Stimulated activated CD8-positive, alpha-beta memory T cell treated with anti-CD3 and anti-CD28 coated beads, Interleukin-4, amount 100 ng/mL, for 24 hours (primary cell): Measurements from ENCODE around the gene ANTXRL.
"Not testable (repeated sequence)": the region's sequence is repeated elsewhere in the genome, so short reads cannot be mapped to it uniquely, and the experiment has no call there.

Source experiments
- DNase-seq: peaks from one replicate; pipeline ENCODE4 v3.0.0-alpha.2; 2020; ENCODE audit warnings: low read depth

Gene ANTXRL

DNA sequence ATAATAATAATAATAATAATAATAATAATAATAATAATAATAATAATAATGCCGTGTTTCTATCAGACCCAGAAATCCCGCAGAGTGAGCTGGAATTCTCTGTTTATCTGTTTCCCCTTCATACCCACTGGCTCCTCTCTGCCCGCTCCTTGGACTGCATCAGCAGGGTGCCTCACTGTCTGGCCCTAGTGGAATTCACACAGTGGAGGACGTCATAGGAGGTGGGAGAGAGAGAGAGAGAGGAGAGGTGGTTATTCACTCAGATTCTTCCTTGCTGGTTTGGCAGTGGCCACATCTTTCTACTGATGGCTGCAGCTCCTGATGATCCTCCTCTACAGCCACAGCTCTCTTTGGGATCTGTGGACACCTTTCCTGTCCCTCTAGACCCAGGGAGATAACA lies 78.7 kb downstream of the ANTXRL start:
- not testable (repeated sequence) for DNase-seq

DNA sequence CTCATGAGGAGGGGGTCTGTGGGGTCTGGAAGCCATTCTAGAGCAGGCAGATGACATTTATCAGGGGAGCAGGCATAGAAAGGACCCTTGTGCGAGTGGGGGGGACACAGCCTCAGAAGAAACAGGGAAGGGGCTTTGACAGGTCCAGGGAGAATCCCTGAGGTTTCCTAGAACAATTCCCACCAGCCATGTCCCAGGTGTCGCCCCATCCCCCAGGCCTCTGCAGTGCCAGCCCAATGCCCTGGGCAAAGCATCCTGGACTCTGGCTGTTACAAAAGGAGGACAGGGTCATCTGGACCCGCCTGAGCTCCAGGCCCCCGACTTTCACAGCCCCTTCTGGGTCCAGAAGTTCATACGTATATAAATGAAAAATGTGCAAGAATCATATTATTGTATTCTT lies 80.4 kb downstream of the ANTXRL start:
- not testable (repeated sequence) for DNase-seq

DNA sequence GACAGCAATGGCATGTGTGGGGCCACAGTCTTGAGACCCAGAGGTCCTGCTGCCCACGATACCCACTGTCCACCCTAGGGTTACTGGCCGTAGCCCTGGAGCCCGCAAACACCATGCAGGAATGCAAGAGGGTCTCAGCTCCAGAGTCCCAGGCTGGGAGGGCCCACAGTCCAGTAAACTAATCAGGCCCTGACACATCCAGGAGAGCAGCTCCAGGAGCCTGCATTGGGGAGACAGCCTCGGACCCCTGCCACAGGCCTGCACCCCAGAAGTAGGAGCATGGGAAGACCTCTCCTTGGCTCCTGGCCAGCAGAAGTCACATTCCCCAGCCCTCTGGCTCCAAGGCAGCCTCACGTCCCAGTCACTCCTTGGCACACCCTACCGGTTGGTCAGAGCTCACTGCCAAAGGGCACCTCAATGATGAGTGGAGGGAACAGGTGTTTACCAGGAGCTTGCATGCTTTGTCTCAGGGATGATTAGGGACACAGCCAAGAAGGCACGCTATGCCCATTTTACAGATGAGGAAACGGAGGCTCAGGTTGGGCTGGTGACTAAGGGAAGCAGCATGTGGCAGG lies 81.0 kb downstream of the ANTXRL start:
- not testable (repeated sequence) for DNase-seq

DNA sequence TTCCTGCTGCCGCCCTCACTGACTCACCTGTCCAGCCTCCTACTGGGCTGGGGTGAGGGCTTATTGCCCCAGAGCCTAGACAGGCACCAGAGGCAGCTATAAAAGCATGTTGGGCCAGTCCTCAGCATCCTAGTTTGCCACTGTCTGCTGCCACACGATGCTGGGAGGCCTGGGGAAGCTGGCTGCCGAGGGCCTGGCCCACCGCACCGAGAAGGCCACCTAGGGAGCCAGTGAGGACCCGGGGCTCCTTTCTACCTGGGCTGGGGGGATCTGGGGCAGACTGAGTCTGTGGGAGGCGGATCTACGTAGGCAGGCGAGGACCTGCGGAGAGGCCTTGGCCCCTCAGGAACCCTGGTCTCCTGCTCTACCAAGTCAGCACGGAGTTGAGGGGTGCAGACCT lies 82.2 kb downstream of the ANTXRL start:
- DNase-seq, result not testable (repeated sequence)

DNA sequence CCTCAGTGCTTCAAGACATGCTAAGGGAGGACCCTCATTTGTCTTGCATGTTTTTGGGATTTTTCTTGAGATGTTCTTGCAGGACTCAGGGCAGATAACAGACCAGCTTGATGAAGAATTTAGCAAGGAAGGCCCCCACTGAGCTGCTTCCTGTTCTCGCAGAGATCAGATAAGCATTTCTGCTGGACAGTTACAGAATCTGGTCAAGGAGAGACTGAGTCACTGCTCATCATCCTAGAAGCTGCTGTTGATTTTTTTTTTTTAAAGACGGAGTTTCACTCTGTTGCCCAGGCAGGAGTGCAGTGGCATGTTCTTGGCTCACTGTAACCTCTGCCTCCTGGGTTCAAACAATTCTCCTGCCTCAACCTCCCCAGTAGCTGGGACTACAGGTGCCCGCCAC lies 87.6 kb downstream of the ANTXRL start:
- DNase-seq, result not testable (repeated sequence)

DNA sequence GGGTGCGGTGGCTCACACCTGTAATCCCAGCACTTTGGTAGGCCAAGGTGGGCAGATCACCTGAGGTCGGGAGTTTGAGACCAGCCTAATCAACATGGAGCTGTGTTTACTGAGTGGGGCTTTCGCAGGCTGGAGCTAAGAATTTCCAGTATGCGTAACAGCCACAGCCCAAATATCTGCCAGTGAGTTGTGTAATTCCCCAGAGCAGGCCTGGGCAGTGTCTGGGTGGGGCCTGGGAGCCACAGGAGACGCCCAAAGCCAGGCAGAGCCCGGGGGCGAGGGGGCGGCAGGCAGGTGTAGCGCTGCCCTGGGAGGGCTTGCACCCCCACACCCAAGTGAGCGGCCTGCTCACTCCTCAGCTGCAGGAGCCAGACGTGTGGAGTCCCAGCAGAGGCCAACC lies 88.6 kb downstream of the ANTXRL start, which contains the start of gene ANXA8L1:
Gene ANXA8L1 (plus strand): TSS at position 371 of the 400 bp plus-strand sequence. CDS start 76 bp downstream, outside the sequence.
- DNase-seq, result not testable (repeated sequence)

DNA sequence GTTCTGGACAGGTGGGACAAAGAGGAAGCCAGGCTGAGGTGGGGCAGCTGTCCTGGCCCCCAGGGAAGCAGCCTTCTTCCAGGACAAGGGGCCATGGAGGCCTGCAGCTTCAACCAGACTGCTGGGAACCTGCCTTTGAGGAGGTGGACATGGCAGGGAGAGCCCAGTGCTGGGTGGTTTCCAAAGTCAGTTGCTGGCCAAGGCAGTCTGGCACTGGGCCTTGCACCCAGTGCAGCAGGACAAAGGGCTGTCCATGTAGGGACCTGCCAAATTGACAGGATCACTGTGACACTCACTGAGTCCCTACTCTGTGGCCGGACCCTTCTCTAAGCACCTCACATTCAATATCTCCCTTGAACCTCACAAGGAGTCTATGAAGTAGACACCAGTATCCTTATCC lies 90.2 kb downstream of the ANTXRL start:
- DNase-seq, result not testable (repeated sequence)

DNA sequence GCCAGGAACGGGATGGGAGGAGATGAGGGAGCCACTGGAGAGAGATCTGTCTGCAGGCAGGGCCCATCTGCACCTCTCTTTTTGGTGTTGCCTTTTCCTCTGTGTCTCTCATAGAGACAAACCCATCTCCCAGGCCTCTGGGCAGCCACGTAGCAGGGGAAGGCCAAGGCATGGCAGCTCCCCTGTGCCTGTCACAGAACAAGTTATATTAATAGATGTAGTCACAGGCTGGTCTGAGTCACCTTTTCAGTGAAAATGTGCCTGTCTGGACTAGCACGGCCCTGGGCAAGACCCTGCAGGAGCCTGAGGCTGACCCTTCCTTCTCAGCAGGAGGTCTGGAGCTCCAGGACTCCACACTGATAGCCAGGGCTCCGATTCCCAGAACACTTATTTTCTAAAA lies 90.9 kb downstream of the ANTXRL start:
- DNase-seq, result not testable (repeated sequence)

DNA sequence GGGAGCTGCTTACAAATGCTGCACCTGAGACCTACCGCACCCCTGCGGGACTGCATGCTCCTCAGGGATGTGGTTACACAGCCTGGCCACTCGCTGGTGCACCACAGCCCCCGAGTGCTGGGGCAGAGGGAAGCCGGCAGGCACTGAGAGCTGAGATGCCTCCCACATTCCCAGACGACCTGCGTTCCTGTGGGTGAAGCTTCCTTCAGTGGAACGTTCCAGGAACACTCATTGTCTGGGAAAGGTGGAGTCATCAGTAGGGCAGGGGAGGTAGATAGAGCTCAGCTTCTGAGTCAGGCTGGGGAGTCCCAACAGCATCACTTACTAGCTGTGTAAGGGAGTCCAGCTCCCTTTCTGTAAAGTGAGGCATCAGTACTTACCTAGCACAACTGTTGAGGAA lies 91.3 kb downstream of the ANTXRL start:
- not testable (repeated sequence) for DNase-seq

DNA sequence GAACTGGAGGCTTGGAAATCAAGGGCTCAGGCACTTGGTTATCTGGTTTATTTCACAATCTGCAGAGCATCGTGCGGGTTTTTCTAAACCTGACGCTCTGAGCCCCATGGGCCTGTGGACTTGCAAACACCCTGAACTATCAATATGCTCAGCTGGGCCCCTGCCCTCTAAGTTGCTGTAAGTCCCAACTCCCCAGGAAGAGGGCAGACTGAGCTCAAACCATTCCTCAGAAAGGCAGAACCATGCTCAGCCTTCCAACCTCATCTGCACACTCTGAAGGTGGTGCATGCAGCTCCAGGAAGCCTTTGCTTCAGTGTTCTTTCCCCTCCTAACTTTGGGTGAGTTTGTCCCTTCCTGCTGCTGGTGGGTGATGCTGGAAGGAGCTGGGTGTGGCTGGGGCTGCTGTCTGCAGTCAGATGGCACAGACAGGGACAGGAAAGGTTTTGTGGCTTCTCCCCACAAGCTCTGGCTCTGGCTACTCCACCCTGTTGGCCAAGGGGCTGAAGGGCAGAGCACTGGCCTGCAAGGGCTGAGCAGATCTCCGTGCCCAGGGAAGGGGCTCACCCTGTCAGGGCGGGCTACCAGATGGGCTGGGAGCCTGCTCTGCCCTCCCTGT lies 92.5 kb downstream of the ANTXRL start:
- DNase-seq, result not testable (repeated sequence)
